Kidney (tissue), 14 donors: ENCODE measurements around the gene PIP4K2A. TPM values are rescaled to one million over a fixed set of nuclear protein-coding genes. Genes with fewer than 3 reads are reported as not detected.

Source experiments
- DNase-seq, 5 donors: peaks; one replicate each; pipeline ENCODE4 v3.0.0-alpha.2; 2013 to 2020
- FAIRE-seq: peaks from 2 replicates; lab custom pipeline; 2012; peaks lifted over from hg19 to GRCh38; lab: Jason Lieb, UNC
- H3K27ac ChIP-seq, 2 donors: one replicate each; pipeline ENCODE4 v1.7.0; 2013; ENCODE audit warnings: low read depth in 2 of 2, low read length in 2 of 2, inconsistent platforms in 1 of 2
- H3K27me3 ChIP-seq: one replicate; pipeline ENCODE4 v1.7.1; 2013; ENCODE audit warnings: low read length, inconsistent platforms; ENCODE audit not compliant: control insufficient read depth, insufficient read depth
- H3K36me3 ChIP-seq, 3 donors: one replicate each; pipeline versions ENCODE4 v1.7.0 to v1.7.1; 2013; ENCODE audit warnings: low read length in 3 of 3, control low read depth in 1 of 3, inconsistent platforms in 1 of 3; ENCODE audit not compliant: insufficient read depth in 3 of 3, control insufficient read depth in 2 of 3
- H3K4me1 ChIP-seq, 3 donors: one replicate each; pipeline versions ENCODE4 v1.7.0 to v1.7.1; 2013; ENCODE audit warnings: low read length in 3 of 3, inconsistent platforms in 1 of 3, low read depth in 1 of 3; ENCODE audit not compliant: control insufficient read depth in 2 of 3, insufficient read depth in 2 of 3
- H3K4me3 ChIP-seq, 3 donors: one replicate each; pipeline versions ENCODE4 v1.7.0 to v1.8.1; 2013; ENCODE audit warnings: low read length in 3 of 3, control low read depth in 1 of 3, inconsistent platforms in 1 of 3
- H3K9ac ChIP-seq, 3 donors: one replicate each; pipeline versions ENCODE4 v1.7.0 to v1.7.1; 2013; ENCODE audit warnings: low read length in 3 of 3, control low read depth in 1 of 3, inconsistent platforms in 1 of 3
- H3K9me3 ChIP-seq, 3 donors: one replicate each; pipeline versions ENCODE4 v1.7.0 to v1.7.1; 2013; ENCODE audit warnings: low read length in 3 of 3, control low read depth in 1 of 3, inconsistent platforms in 1 of 3; ENCODE audit not compliant: control insufficient read depth in 2 of 3, insufficient read depth in 1 of 3
- intact Hi-C: fragments of 100-400 bp; cut with DNase I; formaldehyde crosslinking; loops from one replicate; pipeline ENCODE4 v1.11.1; 2022
- polyA plus RNA-seq: library from polyadenylated mRNA; stranded (reverse); fragments of 350-450 nt; fragmentation: Illumina TruSeq; extraction: RNeasy Lipid Tissue Mini Kit (QIAGEN cat#74804); gene quantifications from one replicate; pipeline ENCODE4 v1.2.3, GENCODE V29; 2014; ENCODE audit warnings: low read depth, low replicate concordance; ENCODE audit not compliant: insufficient read depth
- total RNA-seq: library from RNA; stranded (reverse); fragmentation: NEBNext Ultra II Directional; extraction: Animal tissue kit (Norgen Biotek cat#: 25700); gene quantifications from one replicate; pipeline ENCODE4 v1.2.1, GENCODE V29; 2021
- TF ChIP-seq, protein P1 (sequence below): IDR thresholded peaks from 3 replicates; pipeline ENCODE4 v1.5.1; 2012; ENCODE audit warnings: mild to moderate bottlenecking, moderate library complexity, borderline replicate concordance; ENCODE audit not compliant: insufficient read depth; ENCODE audit errors: extremely low read depth
- donor health status: control.
- donor health status: control.
- donor health status: control.
- donor health status: control.
- donor health status: control.
- donor health status: DM: yes; HTN: yes; CAD: no.
- donor health status: Normal renal cell carcinoma (clear cell type).

Gene PIP4K2A
- total and polyA plus RNA-seq, 2 donors from 2014 or later = 12.2 to 54.6 TPM

DNA sequence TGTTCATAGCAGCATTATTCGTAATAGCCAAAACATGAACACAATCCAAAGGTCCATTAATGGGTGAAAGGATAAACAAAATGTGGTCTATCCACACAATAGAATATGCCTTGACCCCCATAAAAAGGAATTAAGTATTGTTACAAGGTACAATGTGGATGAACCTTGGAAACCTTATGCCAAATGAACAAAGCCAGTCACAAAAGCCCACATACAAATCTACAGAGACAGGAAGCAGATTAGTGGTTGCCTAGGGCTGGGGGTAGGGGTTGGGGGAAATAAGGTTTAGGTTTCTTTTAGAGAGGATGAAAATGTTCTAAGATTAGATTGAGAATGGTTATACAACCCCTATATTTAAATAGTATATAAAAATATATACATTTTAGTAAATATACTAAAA lies 34.8 kb downstream of the PIP4K2A start:
- TF ChIP-seq, protein P1, sequence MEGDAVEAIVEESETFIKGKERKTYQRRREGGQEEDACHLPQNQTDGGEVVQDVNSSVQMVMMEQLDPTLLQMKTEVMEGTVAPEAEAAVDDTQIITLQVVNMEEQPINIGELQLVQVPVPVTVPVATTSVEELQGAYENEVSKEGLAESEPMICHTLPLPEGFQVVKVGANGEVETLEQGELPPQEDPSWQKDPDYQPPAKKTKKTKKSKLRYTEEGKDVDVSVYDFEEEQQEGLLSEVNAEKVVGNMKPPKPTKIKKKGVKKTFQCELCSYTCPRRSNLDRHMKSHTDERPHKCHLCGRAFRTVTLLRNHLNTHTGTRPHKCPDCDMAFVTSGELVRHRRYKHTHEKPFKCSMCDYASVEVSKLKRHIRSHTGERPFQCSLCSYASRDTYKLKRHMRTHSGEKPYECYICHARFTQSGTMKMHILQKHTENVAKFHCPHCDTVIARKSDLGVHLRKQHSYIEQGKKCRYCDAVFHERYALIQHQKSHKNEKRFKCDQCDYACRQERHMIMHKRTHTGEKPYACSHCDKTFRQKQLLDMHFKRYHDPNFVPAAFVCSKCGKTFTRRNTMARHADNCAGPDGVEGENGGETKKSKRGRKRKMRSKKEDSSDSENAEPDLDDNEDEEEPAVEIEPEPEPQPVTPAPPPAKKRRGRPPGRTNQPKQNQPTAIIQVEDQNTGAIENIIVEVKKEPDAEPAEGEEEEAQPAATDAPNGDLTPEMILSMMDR = no peak
- Histone ChIP-seq H3K4me1 (peaks cover 0 to 20% (median 18%) of the 10 kb centered on the region in 3 donors), H3K36me3 (no peaks in the 10 kb centered on the region), H3K9ac (no peak overlapping the region), H3K9me3 (no peaks in the 10 kb centered on the region), H3K27me3 (no peaks in the 10 kb centered on the region), H3K27ac (no peak overlapping the region), H3K4me3 (no peak overlapping the region)
- DNase-seq = no peak
- intact Hi-C loops = no loop called here
- no peak for FAIRE-seq

DNA sequence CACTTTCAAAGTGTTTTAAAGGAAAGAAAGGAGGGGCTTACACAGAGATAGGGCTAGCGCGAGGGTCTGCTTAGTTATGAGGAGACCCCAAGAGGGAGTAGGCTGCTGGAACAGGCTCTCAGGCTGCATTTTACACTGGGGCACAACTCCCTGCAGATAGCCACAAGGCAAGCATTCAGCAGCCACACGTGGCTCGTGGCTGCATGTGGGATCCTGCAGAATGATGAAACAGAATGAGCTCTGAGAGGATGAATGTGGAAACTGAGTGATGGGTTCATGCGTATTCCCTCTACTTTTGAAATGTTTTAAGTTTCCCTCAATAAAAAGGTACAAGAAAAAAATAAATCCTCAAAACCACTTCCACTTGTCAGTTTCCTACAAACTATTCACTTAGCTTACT lies 37.0 kb downstream of the PIP4K2A start:
- Histone ChIP-seq H3K27me3 (no peaks in the 10 kb centered on the region), H3K27ac (no peak overlapping the region), H3K4me1 (peaks cover 0 to 4% (median 2%) of the 10 kb centered on the region in 3 donors), H3K9me3 (no peaks in the 10 kb centered on the region), H3K4me3 (no peak overlapping the region), H3K9ac (no peak overlapping the region), H3K36me3 (no peaks in the 10 kb centered on the region)
- intact Hi-C loops = no loop called here
- DNase-seq (no peak), FAIRE-seq (no peak)
- TF ChIP-seq, protein P1 = no peak

DNA sequence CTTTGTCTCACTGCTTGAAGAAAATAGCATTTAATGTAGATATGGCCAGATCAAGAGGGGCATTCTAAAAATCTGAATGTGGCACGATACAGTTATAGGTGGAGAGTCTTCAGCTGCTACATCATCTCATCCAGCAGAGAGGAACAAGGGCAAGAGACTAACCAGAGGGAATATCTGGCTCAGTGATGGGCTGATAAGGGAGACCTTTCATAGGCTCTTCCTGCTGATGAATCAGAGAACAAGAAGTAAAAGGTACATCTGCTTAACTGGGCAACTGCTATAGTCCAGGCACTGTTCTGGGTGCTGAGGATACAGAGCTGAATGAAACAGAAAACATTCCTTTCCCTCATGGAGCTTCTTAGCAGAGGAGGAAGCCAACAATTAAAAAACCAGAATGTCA lies 37.9 kb downstream of the PIP4K2A start:
- FAIRE-seq (no peak), DNase-seq (no peak)
- H3K9ac ChIP-seq = no peak overlapping the region
- H3K4me3 ChIP-seq = no peak overlapping the region
- no peak overlapping the region for H3K27ac ChIP-seq
- TF ChIP-seq, protein P1 = no peak
- intact Hi-C loops = no loop called here
- H3K4me1 ChIP-seq = peaks cover 0 to 4% (median 2%) of the 10 kb centered on the region in 3 donors
- no peaks in the 10 kb centered on the region for H3K36me3 ChIP-seq
- no peaks in the 10 kb centered on the region for H3K27me3 ChIP-seq
- no peaks in the 10 kb centered on the region for H3K9me3 ChIP-seq

DNA sequence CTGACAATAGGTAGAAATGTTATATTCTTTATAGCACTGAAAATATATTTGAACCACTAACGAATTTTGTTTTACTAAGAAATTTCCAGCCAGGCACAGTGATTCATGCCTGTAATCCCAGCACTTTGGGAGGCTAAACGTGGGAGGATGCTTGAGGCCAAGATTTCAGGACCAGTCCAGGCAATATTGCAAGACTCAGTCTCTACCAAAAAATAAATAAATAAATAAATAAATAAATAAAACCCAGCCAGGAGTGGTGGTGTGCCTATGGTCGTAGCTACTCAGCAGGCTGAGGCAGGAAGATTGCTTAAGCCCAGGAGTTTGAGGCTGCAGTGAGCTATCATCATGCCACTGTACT lies 39.8 kb downstream of the PIP4K2A start:
- Histone ChIP-seq H3K27ac (no peak overlapping the region), H3K27me3 (no peaks in the 10 kb centered on the region), H3K36me3 (no peaks in the 10 kb centered on the region), H3K9ac (no peak overlapping the region), H3K4me1 (peaks cover 0 to 4% (median 0%) of the 10 kb centered on the region in 3 donors), H3K4me3 (no peak overlapping the region), H3K9me3 (no peaks in the 10 kb centered on the region)
- FAIRE-seq = no peak
- intact Hi-C loops = no loop called here
- DNase-seq = no peak
- TF ChIP-seq, protein P1 = no peak
